ENCODE results near the gene IL20.

- TF ChIP-seq YY1 (IDR thresholded peaks at IDR 0.05; ENCODE audit: insufficient read depth, insufficient replicate concordance, low read depth, low read length) (no peak), FOXK2 (IDR thresholded peaks at IDR 0.05) (no peak), SALL1 (CRISPR knock-in tag; IDR thresholded peaks at IDR 0.05) (no peak), USF2 (IDR thresholded peaks at IDR 0.05; ENCODE audit: low read depth, low read length) (no peak), USF2 (CRISPR knock-in tag; IDR thresholded peaks at IDR 0.05; ENCODE audit: borderline replicate concordance) (no peak), TEAD3 (CRISPR knock-in tag; optimal IDR thresholded peaks at IDR 0.05; ENCODE audit: borderline replicate concordance) (no peak), EHMT2 (IDR thresholded peaks at IDR 0.05; ENCODE audit: borderline replicate concordance, low read depth, low read length) (no peak), ZKSCAN1 (IDR thresholded peaks at IDR 0.05; ENCODE audit: low read length) (no peak), GATA4 (IDR thresholded peaks at IDR 0.05; ENCODE audit: borderline replicate concordance, low read depth) (no peak), RFX5 (IDR thresholded peaks at IDR 0.05; ENCODE audit: low read depth, low read length) (no peak), CREB1 (IDR thresholded peaks at IDR 0.05) (no peak), CREB1 (CRISPR knock-in tag; IDR thresholded peaks at IDR 0.05) (no peak)
- TF ChIP-seq, protein P1, sequence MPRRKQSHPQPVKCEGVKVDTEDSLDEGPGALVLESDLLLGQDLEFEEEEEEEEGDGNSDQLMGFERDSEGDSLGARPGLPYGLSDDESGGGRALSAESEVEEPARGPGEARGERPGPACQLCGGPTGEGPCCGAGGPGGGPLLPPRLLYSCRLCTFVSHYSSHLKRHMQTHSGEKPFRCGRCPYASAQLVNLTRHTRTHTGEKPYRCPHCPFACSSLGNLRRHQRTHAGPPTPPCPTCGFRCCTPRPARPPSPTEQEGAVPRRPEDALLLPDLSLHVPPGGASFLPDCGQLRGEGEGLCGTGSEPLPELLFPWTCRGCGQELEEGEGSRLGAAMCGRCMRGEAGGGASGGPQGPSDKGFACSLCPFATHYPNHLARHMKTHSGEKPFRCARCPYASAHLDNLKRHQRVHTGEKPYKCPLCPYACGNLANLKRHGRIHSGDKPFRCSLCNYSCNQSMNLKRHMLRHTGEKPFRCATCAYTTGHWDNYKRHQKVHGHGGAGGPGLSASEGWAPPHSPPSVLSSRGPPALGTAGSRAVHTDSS (CRISPR knock-in tag; conservative IDR thresholded peaks at IDR 0.05) = no peak
- TF ChIP-seq, protein P2, sequence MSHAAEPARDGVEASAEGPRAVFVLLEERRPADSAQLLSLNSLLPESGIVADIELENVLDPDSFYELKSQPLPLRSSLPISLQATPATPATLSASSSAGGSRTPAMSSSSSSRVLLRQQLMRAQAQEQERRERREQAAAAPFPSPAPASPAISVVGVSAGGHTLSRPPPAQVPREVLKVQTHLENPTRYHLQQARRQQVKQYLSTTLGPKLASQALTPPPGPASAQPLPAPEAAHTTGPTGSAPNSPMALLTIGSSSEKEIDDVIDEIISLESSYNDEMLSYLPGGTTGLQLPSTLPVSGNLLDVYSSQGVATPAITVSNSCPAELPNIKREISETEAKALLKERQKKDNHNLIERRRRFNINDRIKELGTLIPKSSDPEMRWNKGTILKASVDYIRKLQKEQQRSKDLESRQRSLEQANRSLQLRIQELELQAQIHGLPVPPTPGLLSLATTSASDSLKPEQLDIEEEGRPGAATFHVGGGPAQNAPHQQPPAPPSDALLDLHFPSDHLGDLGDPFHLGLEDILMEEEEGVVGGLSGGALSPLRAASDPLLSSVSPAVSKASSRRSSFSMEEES (CRISPR knock-in tag; IDR thresholded peaks at IDR 0.05) = no peak
Observed at GRCh38 chr1:206893380-206893779, 28.0 kb downstream of the IL20 start.
